NCI-H345 (cell line): ENCODE data around the gene HS3ST3B1.

Experiments
- DNase-seq: peaks from one replicate; lab custom pipeline; 2025; lab: John Stamatoyannopoulos, UW

Gene HS3ST3B1

GRCh38 chr17:14300575-14301278, at the start of gene HS3ST3B1:
Gene HS3ST3B1 (plus strand): TSS chr17:14301081. CDS start chr17:14301519, 438 bp downstream.
- no peak for DNase-seq

GRCh38 chr17:14261406-14261805, 39.5 kb upstream of the HS3ST3B1 start:
- DNase-seq, result no peak

GRCh38 chr17:14268264-14268663, 32.6 kb upstream of the HS3ST3B1 start:
- no peak for DNase-seq

- DNase-seq, result no peak
Observed at GRCh38 chr17:14269473-14269872, 31.4 kb upstream of the HS3ST3B1 start.

- no peak for DNase-seq
Observed at GRCh38 chr17:14270508-14270907, 30.4 kb upstream of the HS3ST3B1 start.

GRCh38 chr17:14276535-14277250, 24.2 kb upstream of the HS3ST3B1 start:
- DNase-seq, result no peak

GRCh38 chr17:14281530-14281929, 19.4 kb upstream of the HS3ST3B1 start:
- DNase-seq, result no peak

GRCh38 chr17:14282726-14283125, 18.2 kb upstream of the HS3ST3B1 start:
- no peak for DNase-seq

GRCh38 chr17:14289162-14289561, 11.7 kb upstream of the HS3ST3B1 start:
- DNase-seq, result no peak

- DNase-seq, result no peak
Observed at GRCh38 chr17:14294876-14295275, 6.0 kb upstream of the HS3ST3B1 start.

GRCh38 chr17:14295676-14296075, 5.2 kb upstream of the HS3ST3B1 start:
- no peak for DNase-seq

GRCh38 chr17:14296166-14296910, 4.5 kb upstream of the HS3ST3B1 start:
- no peak for DNase-seq

- DNase-seq, result no peak
Observed at GRCh38 chr17:14297161-14297851, 3.6 kb upstream of the HS3ST3B1 start.

GRCh38 chr17:14298221-14298946, 2.5 kb upstream of the HS3ST3B1 start:
- DNase-seq, result no peak

GRCh38 chr17:14298947-14299279, 2.0 kb upstream of the HS3ST3B1 start:
- DNase-seq, result no peak

- no peak for DNase-seq
Observed at GRCh38 chr17:14299280-14300141, 1.4 kb upstream of the HS3ST3B1 start.

- no peak for DNase-seq
Observed at GRCh38 chr17:14301279-14302090, 604 bp downstream of the HS3ST3B1 start.

- no peak for DNase-seq
Observed at GRCh38 chr17:14302091-14302430, 1.2 kb downstream of the HS3ST3B1 start.

GRCh38 chr17:14302431-14303099, 1.7 kb downstream of the HS3ST3B1 start:
- peak; percentile 10 for DNase-seq
